Measurements from ENCODE around the gene SLC4A1AP.

- TF ChIP-seq, protein P1, sequence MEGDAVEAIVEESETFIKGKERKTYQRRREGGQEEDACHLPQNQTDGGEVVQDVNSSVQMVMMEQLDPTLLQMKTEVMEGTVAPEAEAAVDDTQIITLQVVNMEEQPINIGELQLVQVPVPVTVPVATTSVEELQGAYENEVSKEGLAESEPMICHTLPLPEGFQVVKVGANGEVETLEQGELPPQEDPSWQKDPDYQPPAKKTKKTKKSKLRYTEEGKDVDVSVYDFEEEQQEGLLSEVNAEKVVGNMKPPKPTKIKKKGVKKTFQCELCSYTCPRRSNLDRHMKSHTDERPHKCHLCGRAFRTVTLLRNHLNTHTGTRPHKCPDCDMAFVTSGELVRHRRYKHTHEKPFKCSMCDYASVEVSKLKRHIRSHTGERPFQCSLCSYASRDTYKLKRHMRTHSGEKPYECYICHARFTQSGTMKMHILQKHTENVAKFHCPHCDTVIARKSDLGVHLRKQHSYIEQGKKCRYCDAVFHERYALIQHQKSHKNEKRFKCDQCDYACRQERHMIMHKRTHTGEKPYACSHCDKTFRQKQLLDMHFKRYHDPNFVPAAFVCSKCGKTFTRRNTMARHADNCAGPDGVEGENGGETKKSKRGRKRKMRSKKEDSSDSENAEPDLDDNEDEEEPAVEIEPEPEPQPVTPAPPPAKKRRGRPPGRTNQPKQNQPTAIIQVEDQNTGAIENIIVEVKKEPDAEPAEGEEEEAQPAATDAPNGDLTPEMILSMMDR (IDR thresholded peaks at IDR 0.05), result no peak
- no peak for TF ChIP-seq POLR2A (IDR thresholded peaks at IDR 0.05)
Measured at GRCh38 chr2:27728081-27728858, 64.6 kb downstream of the SLC4A1AP start.

All from adrenal gland (tissue), 5 donors.